Cardiac fibroblast (primary cell): Measurements from ENCODE around the gene LUM.
A peak's percentile ranks its signal among the peaks of the same experiment; 100 is the strongest.

Experiments used
- DNase-seq, 2 donors: peaks; one replicate each; pipeline versions ENCODE4 v3.0.0 to v3.0.0-alpha.2; 2010; ENCODE audit warnings: low read depth in 2 of 2
- H3K4me3 ChIP-seq, 2 donors: replicated peaks in 1 of 2; 1 replicate in 1 of 2; 2 replicates in 1 of 2; pipeline ENCODE4 v1.5.1; 2011; ENCODE audit warnings: low read depth in 2 of 2, low read length in 2 of 2, mild to moderate bottlenecking in 2 of 2, moderate library complexity in 1 of 2
- TF ChIP-seq, protein P1 (sequence below): IDR thresholded peaks from one replicate; pipeline ENCODE4 v1.5.1; 2011; ENCODE audit warnings: low read depth, mild to moderate bottlenecking, low read length, inconsistent platforms

LUM gene, protein sequence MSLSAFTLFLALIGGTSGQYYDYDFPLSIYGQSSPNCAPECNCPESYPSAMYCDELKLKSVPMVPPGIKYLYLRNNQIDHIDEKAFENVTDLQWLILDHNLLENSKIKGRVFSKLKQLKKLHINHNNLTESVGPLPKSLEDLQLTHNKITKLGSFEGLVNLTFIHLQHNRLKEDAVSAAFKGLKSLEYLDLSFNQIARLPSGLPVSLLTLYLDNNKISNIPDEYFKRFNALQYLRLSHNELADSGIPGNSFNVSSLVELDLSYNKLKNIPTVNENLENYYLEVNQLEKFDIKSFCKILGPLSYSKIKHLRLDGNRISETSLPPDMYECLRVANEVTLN

DNA sequence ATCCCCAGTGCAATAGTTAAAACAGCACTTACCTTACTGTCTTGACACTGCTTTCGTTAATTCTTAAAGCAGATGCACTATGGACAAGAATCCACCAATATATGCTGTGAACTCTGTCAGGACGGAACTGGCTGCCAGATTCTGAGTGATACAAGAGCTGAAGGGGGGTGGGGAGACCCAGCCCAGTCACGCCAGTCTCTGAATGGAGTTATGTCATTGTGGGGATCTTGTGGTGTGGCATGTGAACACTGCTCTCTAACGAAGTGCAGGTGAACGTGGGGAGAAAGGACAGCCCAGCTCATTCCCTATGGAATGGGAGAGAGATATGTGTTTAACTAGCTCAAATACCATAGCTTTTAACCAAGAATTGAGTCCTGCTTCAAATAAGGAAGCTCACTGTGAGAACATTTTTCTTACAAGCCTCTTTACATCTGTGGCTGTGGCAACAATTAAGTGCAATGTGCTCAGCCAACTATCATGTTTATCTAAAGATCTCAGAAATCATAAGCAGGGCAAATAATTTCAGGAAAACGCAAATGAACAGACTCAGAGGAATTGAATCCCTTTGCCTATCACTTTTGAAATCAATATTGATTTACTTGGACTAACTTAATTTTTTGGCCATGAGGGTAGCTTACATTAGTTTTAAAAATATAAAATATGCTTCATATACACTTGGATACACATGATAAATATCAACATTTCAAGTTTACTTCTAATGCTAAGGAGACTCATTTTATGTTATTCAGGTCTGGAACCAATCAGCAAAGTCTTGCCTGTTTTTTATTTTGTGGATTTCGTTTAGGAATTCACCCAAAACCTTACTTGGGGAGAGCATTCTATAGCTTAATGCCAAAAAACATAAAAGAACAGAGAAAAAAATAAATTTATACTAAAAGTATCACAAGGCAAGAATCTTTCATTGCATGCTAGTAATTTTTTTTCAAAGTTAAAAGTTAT lies at the start of gene LUM:
TSS of gene LUM (minus strand) at position 129 of the 960 bp plus-strand sequence. CDS start 2,515 bp downstream, outside the sequence.
- TF ChIP-seq, protein P1, sequence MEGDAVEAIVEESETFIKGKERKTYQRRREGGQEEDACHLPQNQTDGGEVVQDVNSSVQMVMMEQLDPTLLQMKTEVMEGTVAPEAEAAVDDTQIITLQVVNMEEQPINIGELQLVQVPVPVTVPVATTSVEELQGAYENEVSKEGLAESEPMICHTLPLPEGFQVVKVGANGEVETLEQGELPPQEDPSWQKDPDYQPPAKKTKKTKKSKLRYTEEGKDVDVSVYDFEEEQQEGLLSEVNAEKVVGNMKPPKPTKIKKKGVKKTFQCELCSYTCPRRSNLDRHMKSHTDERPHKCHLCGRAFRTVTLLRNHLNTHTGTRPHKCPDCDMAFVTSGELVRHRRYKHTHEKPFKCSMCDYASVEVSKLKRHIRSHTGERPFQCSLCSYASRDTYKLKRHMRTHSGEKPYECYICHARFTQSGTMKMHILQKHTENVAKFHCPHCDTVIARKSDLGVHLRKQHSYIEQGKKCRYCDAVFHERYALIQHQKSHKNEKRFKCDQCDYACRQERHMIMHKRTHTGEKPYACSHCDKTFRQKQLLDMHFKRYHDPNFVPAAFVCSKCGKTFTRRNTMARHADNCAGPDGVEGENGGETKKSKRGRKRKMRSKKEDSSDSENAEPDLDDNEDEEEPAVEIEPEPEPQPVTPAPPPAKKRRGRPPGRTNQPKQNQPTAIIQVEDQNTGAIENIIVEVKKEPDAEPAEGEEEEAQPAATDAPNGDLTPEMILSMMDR = no peak
- H3K4me3 ChIP-seq = peak within 1 kb of the TSS; percentile 22 to 45
- DNase-seq = peak; percentile 64 to 65

GRCh38 chr12:91161009-91161408 lies 49.7 kb upstream of the LUM start:
- TF ChIP-seq, protein P1 = no peak
- no peak for DNase-seq
- no peak overlapping the region for H3K4me3 ChIP-seq

DNA sequence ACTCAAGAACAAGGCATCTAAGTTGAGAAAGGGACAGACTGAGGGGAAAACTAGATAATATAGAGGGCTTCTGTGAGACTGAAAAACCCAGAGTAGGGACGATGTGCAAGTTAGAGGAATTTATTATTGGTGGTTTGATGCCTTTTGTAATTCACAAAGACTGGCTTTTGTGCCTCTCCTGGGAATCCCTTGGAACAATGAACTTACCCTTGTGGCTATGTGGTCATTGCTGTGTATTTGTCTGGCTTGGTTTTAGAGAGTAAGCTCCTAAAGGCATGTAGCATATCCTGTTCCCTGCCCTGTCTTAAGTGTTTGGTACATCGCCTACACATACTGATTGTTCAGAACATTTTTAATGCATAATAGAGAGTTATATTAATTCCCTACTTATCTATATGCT lies 44.7 kb upstream of the LUM start:
- TF ChIP-seq, protein P1 = no peak
- DNase-seq = peak in 1 of 2 donors; percentile 58
- no peak overlapping the region for H3K4me3 ChIP-seq

GRCh38 chr12:91154131-91154530 lies 42.8 kb upstream of the LUM start:
- no peak overlapping the region for H3K4me3 ChIP-seq
- TF ChIP-seq, protein P1 = no peak
- no peak for DNase-seq

- TF ChIP-seq, protein P1 = no peak
- H3K4me3 ChIP-seq = no peak overlapping the region
- DNase-seq = peak in 1 of 2 donors; percentile 90
Observed at GRCh38 chr12:91144053-91144452, 32.8 kb upstream of the LUM start.

DNA sequence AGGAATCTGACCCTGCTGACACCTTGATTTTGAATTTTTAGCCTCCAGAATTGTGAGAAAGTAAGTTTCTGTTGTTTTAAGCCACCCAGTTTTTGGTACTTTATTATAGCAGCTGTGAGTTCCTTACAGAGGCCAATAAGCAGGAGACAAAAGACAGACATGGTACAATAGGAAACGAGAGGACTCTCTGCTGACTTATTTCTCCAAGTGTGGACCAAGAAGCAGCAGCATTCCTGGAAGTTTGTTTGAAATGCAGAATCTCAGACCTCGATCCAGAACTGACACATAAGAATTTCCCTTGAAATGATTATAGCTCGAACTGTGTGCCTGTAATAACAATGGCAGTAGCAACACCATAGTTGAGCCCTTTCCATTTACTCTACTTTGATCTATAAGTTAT lies 31.9 kb upstream of the LUM start:
- peak; percentile 31 to 71 for DNase-seq
- TF ChIP-seq, protein P1 = no peak
- H3K4me3 ChIP-seq = no peak overlapping the region
